22Rv1 (cell line): Measurements from ENCODE around the gene B2M.

ENCODE experiments used
- CTCF ChIP-seq: fragments of 450-650 bp; IDR thresholded peaks from 2 replicates; pipeline ENCODE4 v1.5.1; 2017; ENCODE audit warnings: mild to moderate bottlenecking
- ZFX ChIP-seq: fragments of 450-650 bp; IDR thresholded peaks from 2 replicates; pipeline ENCODE4 v1.6.1; 2017; ENCODE audit warnings: antibody characterized with exemption, borderline replicate concordance

- TF ChIP-seq CTCF, result no peak
- TF ChIP-seq ZFX, result no peak
Measured at GRCh38 chr15:44668921-44669320, 42.4 kb upstream of the B2M start.
